DMS 273 (cell line): ENCODE data around the gene CHST9.
"Not testable (repeated sequence)": the region's sequence is repeated elsewhere in the genome, so short reads cannot be mapped to it uniquely, and the experiment has no call there.

Experiments
- DNase-seq: peaks from one replicate; lab custom pipeline; 2025; ENCODE audit not compliant: unreplicated experiment; lab: John Stamatoyannopoulos, UW

CHST9 gene

GRCh38 chr18:27108842-27109241 lies 76.3 kb downstream of the CHST9 start:
- no peak for DNase-seq

- no peak for DNase-seq
Observed at GRCh38 chr18:27104743-27105142, 80.4 kb downstream of the CHST9 start.

GRCh38 chr18:27094621-27095020 lies 90.5 kb downstream of the CHST9 start:
- DNase-seq, result no peak

- not testable (repeated sequence) for DNase-seq
Observed at GRCh38 chr18:27093290-27093689, 91.8 kb downstream of the CHST9 start.

GRCh38 chr18:27081701-27082100 lies 103.4 kb downstream of the CHST9 start:
- DNase-seq, result no peak

- DNase-seq, result no peak
Observed at GRCh38 chr18:27075828-27076227, 109.3 kb downstream of the CHST9 start.

GRCh38 chr18:27073404-27073830 lies 111.7 kb downstream of the CHST9 start:
- no peak for DNase-seq

- no peak for DNase-seq
Observed at GRCh38 chr18:27064673-27065072, 120.4 kb downstream of the CHST9 start.

- DNase-seq, result no peak
Observed at GRCh38 chr18:27062802-27063201, 122.3 kb downstream of the CHST9 start.

GRCh38 chr18:27061488-27062095 lies 123.5 kb downstream of the CHST9 start:
- no peak for DNase-seq

- no peak for DNase-seq
Observed at GRCh38 chr18:27057519-27058234, 127.4 kb downstream of the CHST9 start.

- no peak for DNase-seq
Observed at GRCh38 chr18:27054926-27055325, 130.2 kb downstream of the CHST9 start.

- DNase-seq, result no peak
Observed at GRCh38 chr18:27049969-27050368, 135.1 kb downstream of the CHST9 start.

GRCh38 chr18:27045342-27045741 lies 139.8 kb downstream of the CHST9 start:
- DNase-seq, result no peak

- no peak for DNase-seq
Observed at GRCh38 chr18:27042177-27042576, 142.9 kb downstream of the CHST9 start.

GRCh38 chr18:27040796-27041195 lies 144.3 kb downstream of the CHST9 start:
- no peak for DNase-seq

GRCh38 chr18:27033722-27034121 lies 151.4 kb downstream of the CHST9 start:
- DNase-seq, result no peak

- DNase-seq, result no peak
Observed at GRCh38 chr18:27030421-27030820, 154.7 kb downstream of the CHST9 start.

GRCh38 chr18:27022477-27022876 lies 162.6 kb downstream of the CHST9 start:
- no peak for DNase-seq

- DNase-seq, result peak; percentile 32
Observed at GRCh38 chr18:27017901-27018500, 167.1 kb downstream of the CHST9 start.

- DNase-seq, result no peak
Observed at GRCh38 chr18:27014841-27015240, 170.3 kb downstream of the CHST9 start.

GRCh38 chr18:27010784-27011183 lies 174.3 kb downstream of the CHST9 start:
- DNase-seq, result no peak
